Mesothelial cell of epicardium (in vitro differentiated cells): ENCODE measurements around the gene WDR89. TPM values are rescaled to one million over a fixed set of nuclear protein-coding genes. Genes with fewer than 3 reads are reported as not detected.
"Not testable (repeated sequence)": the region's sequence is repeated elsewhere in the genome, so short reads cannot be mapped to it uniquely, and the experiment has no call there.

Experiments
- DNase-seq, 2 experiments: peaks; one replicate each; pipeline ENCODE4 v3.0.0; 2021; ENCODE audit warnings: low spot score in 2 of 2; ENCODE audit not compliant: unreplicated experiment in 2 of 2
- H3K27ac Mint-ChIP-seq: 2 replicates; pipeline ENCODE4 v1.8.0; 2021; ENCODE audit warnings: mixed read lengths
- H3K27me3 Mint-ChIP-seq: 2 replicates; pipeline ENCODE4 v1.8.0; 2021; ENCODE audit warnings: low read depth, mixed read lengths
- H3K36me3 Mint-ChIP-seq: 2 replicates; pipeline ENCODE4 v1.8.0; 2021; ENCODE audit warnings: mixed read lengths
- H3K4me1 Mint-ChIP-seq: 2 replicates; pipeline ENCODE4 v1.8.0; 2021; ENCODE audit warnings: mixed read lengths
- H3K4me3 Mint-ChIP-seq: 2 replicates; pipeline ENCODE4 v1.8.0; 2021; ENCODE audit warnings: mild to moderate bottlenecking, moderate library complexity, mixed read lengths
- H3K9me3 Mint-ChIP-seq: 2 replicates; pipeline ENCODE4 v1.8.0; 2021; ENCODE audit warnings: mixed read lengths
- CTCF ChIP-seq: fragments of 200-600 bp; sonication (generic); IDR thresholded peaks from one replicate; pipeline ENCODE4 v1.5.0; 2021; ENCODE audit warnings: antibody characterized with exemption; ENCODE audit not compliant: unreplicated experiment
- total RNA-seq: library from RNA; stranded (reverse); gene quantifications from 3 replicates; pipeline ENCODE4 v1.2.1, GENCODE V29; 2021

Gene WDR89
- total RNA-seq, 1 donor from 2014 or later: 18.4 TPM

- TF ChIP-seq CTCF: no peak
- peaks cover 18% of the 10 kb centered on the region for H3K4me1 Mint-ChIP-seq
- no peak for DNase-seq
- no peaks in the 10 kb centered on the region for H3K9me3 Mint-ChIP-seq
- H3K36me3 Mint-ChIP-seq: peaks cover 2% of the 10 kb centered on the region
- no peak overlapping the region for H3K27ac Mint-ChIP-seq
- H3K27me3 Mint-ChIP-seq: no peaks in the 10 kb centered on the region
- H3K4me3 Mint-ChIP-seq: no peak overlapping the region
These were observed 21.1 kb upstream of the WDR89 start for GRCh38 chr14:63662776-63663175.

GRCh38 chr14:63661881-63662280 is 20.2 kb upstream of the WDR89 start:
- not testable (repeated sequence) for H3K36me3 Mint-ChIP-seq, H3K27me3 Mint-ChIP-seq, H3K4me3 Mint-ChIP-seq, DNase-seq, H3K9me3 Mint-ChIP-seq, H3K27ac Mint-ChIP-seq
- H3K4me1 Mint-ChIP-seq: peaks cover 22% of the 10 kb centered on the region

- no peak for DNase-seq
- Mint-ChIP-seq H3K4me3 (no peak overlapping the region), H3K4me1 (peaks cover 30% of the 10 kb centered on the region), H3K9me3 (no peaks in the 10 kb centered on the region), H3K27ac (peak overlapping the region; percentile 37), H3K27me3 (no peaks in the 10 kb centered on the region), H3K36me3 (peaks cover 2% of the 10 kb centered on the region)
- TF ChIP-seq CTCF: no peak
These were observed 18.1 kb upstream of the WDR89 start for GRCh38 chr14:63659726-63660125.

- Mint-ChIP-seq H3K36me3 (peaks cover 8% of the 10 kb centered on the region), H3K27ac (peak overlapping the region; percentile 93), H3K4me3 (no peak overlapping the region), H3K27me3 (no peaks in the 10 kb centered on the region), H3K4me1 (peaks cover 24% of the 10 kb centered on the region), H3K9me3 (no peaks in the 10 kb centered on the region)
- DNase-seq: no peak
- TF ChIP-seq CTCF: no peak
These were observed 14.5 kb upstream of the WDR89 start for GRCh38 chr14:63656194-63656593.

- Mint-ChIP-seq H3K4me3 (no peak overlapping the region), H3K27me3 (no peaks in the 10 kb centered on the region), H3K36me3 (peaks cover 8% of the 10 kb centered on the region), H3K9me3 (no peaks in the 10 kb centered on the region), H3K27ac (peak overlapping the region; percentile 36), H3K4me1 (peaks cover 28% of the 10 kb centered on the region)
- TF ChIP-seq CTCF: no peak
- DNase-seq: no peak
These were observed 13.3 kb upstream of the WDR89 start for GRCh38 chr14:63654936-63655335.

- no peaks in the 10 kb centered on the region for H3K9me3 Mint-ChIP-seq
- no peak for DNase-seq
- H3K27me3 Mint-ChIP-seq: no peaks in the 10 kb centered on the region
- no peak for TF ChIP-seq CTCF
- H3K4me1 Mint-ChIP-seq: peaks cover 27% of the 10 kb centered on the region
- H3K4me3 Mint-ChIP-seq: no peak overlapping the region
- H3K36me3 Mint-ChIP-seq: peaks cover 6% of the 10 kb centered on the region
- H3K27ac Mint-ChIP-seq: peak overlapping the region; percentile 25
These were observed 12.7 kb upstream of the WDR89 start for GRCh38 chr14:63654346-63654745.
